Transverse colon (tissue), 4 donors: Measurements from ENCODE around the gene DYNC1H1. TPM values are rescaled to one million over a fixed set of nuclear protein-coding genes. Genes with fewer than 3 reads are reported as not detected.
A peak's percentile ranks its signal among the peaks of the same experiment; 100 is the strongest.

ENCODE experiments used
- DNase-seq: peaks from one replicate; pipeline ENCODE4 v3.0.0-alpha.2; 2019
- H3K27ac ChIP-seq, 4 donors: fragments of 200-600 bp; sonication (generic); 2 replicates each; pipeline ENCODE4 v1.5.1; 2016 to 2018; ENCODE audit warnings: inconsistent platforms in 4 of 4
- H3K27me3 ChIP-seq: fragments of 200-600 bp; sonication (generic); 2 replicates; pipeline ENCODE4 v1.5.1; 2017; ENCODE audit warnings: inconsistent platforms
- H3K36me3 ChIP-seq, 4 donors: fragments of 200-600 bp; sonication (generic); 2 replicates each; pipeline ENCODE4 v1.5.1; 2017 to 2019; ENCODE audit warnings: inconsistent platforms in 4 of 4
- H3K4me1 ChIP-seq, 4 donors: fragments of 200-600 bp; sonication (generic); 2 replicates each; pipeline ENCODE4 v1.5.1; 2017 to 2020; ENCODE audit warnings: inconsistent platforms in 4 of 4
- H3K4me3 ChIP-seq, 4 donors: fragments of 200-600 bp; sonication (generic); 1 replicate in 1 of 4; 2 replicates in 3 of 4; pipeline versions ENCODE4 v1.5.1 to v1.6.1; 2017 to 2019; ENCODE audit warnings: inconsistent platforms in 4 of 4
- H3K9me3 ChIP-seq, 2 donors: fragments of 200-600 bp; sonication (generic); 2 replicates each; pipeline ENCODE4 v1.5.1; 2017 to 2019; ENCODE audit warnings: inconsistent platforms in 2 of 2
- EP300 ChIP-seq: sonication (generic); formaldehyde crosslinking; IDR thresholded peaks from one replicate; pipeline ENCODE4 v1.6.1; 2017; ENCODE audit warnings: antibody characterized with exemption, low read depth
- POLR2A ChIP-seq: fragments of 450-650 bp; IDR thresholded peaks from one replicate; pipeline ENCODE4 v1.6.1; 2016; ENCODE audit warnings: antibody characterized with exemption, mild to moderate bottlenecking, moderate library complexity
- POLR2AphosphoS5 ChIP-seq, 3 donors: sonication (generic); formaldehyde crosslinking; IDR thresholded peaks; one replicate each; pipeline ENCODE4 v1.6.1; 2016; ENCODE audit warnings: antibody characterized with exemption in 3 of 3
- WGBS, 2 donors: methylation state at CpG; one replicate each; pipeline ENCODE4 v1.1.5; 2018; ENCODE audit warnings: low coverage in 1 of 2; 5-methylcytosine and 5-hydroxymethylcytosine counted together
- in situ Hi-C, 4 donors: fragments of 200-750 bp; cut with MboI; loops; one replicate each; pipeline versions ENCODE4 v1.15.0 to v1.15.1; 2017; ENCODE audit warnings: low sequenced_read_pairs in 3 of 4, low pct_ligation_motif_present in 1 of 4, low pct_unique_long_range_greater_than_20kb in 1 of 4
- intact Hi-C: fragments of 100-400 bp; cut with DNase I; formaldehyde crosslinking; loops from one replicate; pipeline ENCODE4 v1.15.1; 2023; ENCODE audit warnings: low total_unique reads
- total RNA-seq, 4 donors: library from RNA; depleted of rRNA; stranded (reverse); fragments of >200 nt; gene quantifications; one replicate each; pipeline ENCODE4 v1.1.0, GENCODE V29; 2016
- TF ChIP-seq, protein P1 (sequence below), 5 experiments: fragments of 200-600 bp in 3 of 5; fragments of 450-650 bp in 2 of 5; sonication (generic) in 3 of 5; IDR thresholded peaks; 1 replicate in 2 of 5; 2 replicates in 3 of 5; pipeline ENCODE4 v1.5.1; 2016 to 2017; ENCODE audit warnings: antibody characterized with exemption in 5 of 5, inconsistent platforms in 3 of 5, mild to moderate bottlenecking in 2 of 5, moderate library complexity in 1 of 5

The DYNC1H1 gene
- total RNA-seq, 4 donors from 2014 or later, result 471 to 647 (median 482) TPM

DNA sequence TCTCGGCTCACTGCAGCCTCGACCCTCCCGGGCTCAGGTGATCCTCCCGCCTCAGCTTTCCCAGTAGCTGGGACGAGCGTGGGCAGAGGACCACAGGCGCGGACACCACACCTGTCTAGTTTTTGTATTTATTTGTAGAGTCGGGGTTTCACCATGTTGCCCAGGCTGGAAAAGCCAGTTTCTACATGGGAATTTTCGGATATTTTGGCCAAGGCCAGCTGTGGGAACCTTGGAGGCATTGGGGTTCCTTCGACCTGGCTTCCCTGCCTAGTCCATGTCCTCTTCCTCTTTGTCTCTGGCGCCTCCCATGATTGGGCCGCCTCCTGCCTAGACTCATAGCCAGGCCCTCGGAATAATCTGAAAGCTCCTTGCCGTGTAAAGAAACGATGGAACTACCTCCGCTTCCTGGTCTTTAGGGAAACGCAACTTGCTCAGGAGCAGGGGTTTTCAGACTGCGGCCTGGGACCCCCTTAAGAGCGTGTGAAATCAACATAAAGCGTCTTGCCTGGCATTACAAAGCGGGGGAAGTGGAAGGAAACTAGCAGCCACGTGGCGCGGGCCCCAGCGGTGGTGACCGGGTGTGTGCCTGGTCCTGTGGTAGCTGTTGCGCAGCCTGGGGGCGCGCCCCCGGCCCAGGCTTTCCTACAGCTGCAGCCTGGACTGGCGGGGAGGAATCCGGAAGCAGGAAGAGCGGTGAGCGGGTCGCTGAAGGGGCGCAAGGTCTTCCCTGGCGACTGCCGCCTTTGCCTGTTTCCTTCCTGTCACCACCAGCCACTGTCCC is 123.8 kb downstream of the DYNC1H1 start:
- H3K4me3 ChIP-seq, result peak overlapping the region; percentile 95 to 99 (median 97)
- no peaks in the 10 kb centered on the region for H3K9me3 ChIP-seq
- TF ChIP-seq, protein P1, sequence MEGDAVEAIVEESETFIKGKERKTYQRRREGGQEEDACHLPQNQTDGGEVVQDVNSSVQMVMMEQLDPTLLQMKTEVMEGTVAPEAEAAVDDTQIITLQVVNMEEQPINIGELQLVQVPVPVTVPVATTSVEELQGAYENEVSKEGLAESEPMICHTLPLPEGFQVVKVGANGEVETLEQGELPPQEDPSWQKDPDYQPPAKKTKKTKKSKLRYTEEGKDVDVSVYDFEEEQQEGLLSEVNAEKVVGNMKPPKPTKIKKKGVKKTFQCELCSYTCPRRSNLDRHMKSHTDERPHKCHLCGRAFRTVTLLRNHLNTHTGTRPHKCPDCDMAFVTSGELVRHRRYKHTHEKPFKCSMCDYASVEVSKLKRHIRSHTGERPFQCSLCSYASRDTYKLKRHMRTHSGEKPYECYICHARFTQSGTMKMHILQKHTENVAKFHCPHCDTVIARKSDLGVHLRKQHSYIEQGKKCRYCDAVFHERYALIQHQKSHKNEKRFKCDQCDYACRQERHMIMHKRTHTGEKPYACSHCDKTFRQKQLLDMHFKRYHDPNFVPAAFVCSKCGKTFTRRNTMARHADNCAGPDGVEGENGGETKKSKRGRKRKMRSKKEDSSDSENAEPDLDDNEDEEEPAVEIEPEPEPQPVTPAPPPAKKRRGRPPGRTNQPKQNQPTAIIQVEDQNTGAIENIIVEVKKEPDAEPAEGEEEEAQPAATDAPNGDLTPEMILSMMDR (IDR thresholded peaks at IDR 0.05), result no peak
- TF ChIP-seq POLR2AphosphoS5 (IDR thresholded peaks at IDR 0.05) (no peak), POLR2A (no peak), EP300 (no peak)
- in situ Hi-C loops, result no loop called here
- H3K27me3 ChIP-seq, result no peaks in the 10 kb centered on the region
- peaks cover 15 to 37% (median 34%) of the 10 kb centered on the region in 4 donors for H3K4me1 ChIP-seq
- WGBS, 2 donors, result 31 to 47% methylated on average over 9 to 39 of the region's 39 CpGs
- DNase-seq, result peak; percentile 56
- H3K27ac ChIP-seq, result peak overlapping the region; percentile 100
- intact Hi-C loops, result loop anchor here (5.0 kb wide), 1 partner anchor 121 kb away; no protein-coding TSS in a partner anchor
- H3K36me3 ChIP-seq, result peaks cover 1 to 24% (median 11%) of the 10 kb centered on the region in 4 donors

DNA sequence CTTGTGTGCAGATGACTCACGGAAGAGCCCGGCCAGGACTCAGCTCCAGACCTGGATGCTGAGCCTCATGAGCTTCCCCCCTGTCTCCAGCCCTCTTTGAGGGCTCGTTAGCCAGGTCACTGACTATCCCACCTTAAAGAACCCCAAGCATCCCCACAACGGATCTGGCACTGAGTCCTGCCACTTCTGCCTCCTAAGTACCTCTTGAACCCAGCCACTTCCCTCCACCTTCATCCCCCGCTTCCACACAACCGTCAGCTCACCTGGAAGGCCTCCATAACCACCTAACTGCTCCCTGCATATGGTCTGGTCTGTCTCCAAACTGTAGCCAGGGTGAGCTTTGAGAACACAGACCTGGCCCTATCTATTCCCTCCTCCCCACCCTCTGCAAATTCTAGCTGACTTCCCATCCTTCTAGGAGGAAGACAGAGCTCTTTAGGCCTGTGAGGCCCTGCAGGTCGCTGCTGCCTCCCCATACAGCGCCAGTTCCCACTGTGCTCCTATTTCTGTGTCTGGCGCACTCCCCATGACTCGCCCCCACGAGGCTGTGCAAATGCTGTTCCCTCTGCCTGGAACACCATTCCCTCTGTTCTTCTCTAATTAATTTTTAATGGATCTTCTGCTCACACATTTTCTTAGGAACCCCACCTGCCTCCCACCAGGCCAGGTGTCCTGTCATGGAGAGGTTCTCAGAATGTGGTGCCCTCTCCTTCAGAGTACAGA is 125.4 kb downstream of the DYNC1H1 start:
- TF ChIP-seq POLR2A (no peak), EP300 (no peak), POLR2AphosphoS5 (IDR thresholded peaks at IDR 0.05) (no peak)
- TF ChIP-seq, protein P1 (IDR thresholded peaks at IDR 0.05), result no peak
- Histone ChIP-seq H3K27ac (no peak overlapping the region), H3K9me3 (no peaks in the 10 kb centered on the region), H3K4me3 (no peak overlapping the region), H3K36me3 (peaks cover 0 to 8% (median 2%) of the 10 kb centered on the region in 4 donors), H3K4me1 (peaks cover 10 to 21% (median 19%) of the 10 kb centered on the region in 4 donors), H3K27me3 (no peaks in the 10 kb centered on the region)
- in situ Hi-C loops, result loop anchor here in 2 of 4 donors (10.0 kb wide), 2 partner anchors 125 to 385 kb away; partner anchors contain the start of gene DYNC1H1 (in 1 of the 2)
- whole genome bisulfite sequencing, 2 donors, result 90 to 97% methylated on average over 6 to 11 of the region's 11 CpGs
- DNase-seq, result no peak
- intact Hi-C loops, result loop anchor here (5.0 kb wide), 1 partner anchor 122 kb away; no protein-coding TSS in a partner anchor

DNA sequence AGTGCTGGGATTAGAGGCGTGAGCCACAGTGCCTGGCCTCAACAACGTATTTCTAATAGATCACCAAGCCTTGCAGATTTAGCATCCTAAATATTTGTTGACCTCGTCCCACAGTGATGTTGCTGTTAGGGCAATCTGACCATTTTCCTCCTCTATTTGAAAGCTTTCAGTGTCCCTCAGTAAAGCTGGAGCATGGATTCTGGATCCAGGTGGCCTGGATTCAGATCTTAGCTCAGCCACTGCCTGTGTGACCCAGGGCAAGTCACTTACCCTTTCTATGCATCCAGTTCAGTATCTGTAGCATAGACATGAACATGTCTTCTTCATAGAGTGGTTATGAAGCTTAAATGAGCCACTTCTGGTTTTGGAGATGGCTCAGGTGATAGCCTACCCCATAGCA is 126.3 kb downstream of the DYNC1H1 start:
- WGBS, 2 donors, result 86 to 100% methylated on average over 1 to 3 of the region's 3 CpGs
- Histone ChIP-seq H3K27me3 (no peaks in the 10 kb centered on the region), H3K9me3 (no peaks in the 10 kb centered on the region), H3K36me3 (no peaks in the 10 kb centered on the region), H3K4me3 (no peak overlapping the region), H3K27ac (no peak overlapping the region), H3K4me1 (peaks cover under 1 to 12% (median 9%) of the 10 kb centered on the region in 4 donors)
- intact Hi-C loops, result no loop called here
- no peak for DNase-seq
- in situ Hi-C loops, result loop anchor here in 2 of 4 donors (10.0 kb wide), 2 partner anchors 126 to 386 kb away; partner anchors contain the start of gene DYNC1H1 (in 1 of the 2)
- TF ChIP-seq, protein P1 (IDR thresholded peaks at IDR 0.05), result no peak
- no peak for TF ChIP-seq EP300
- TF ChIP-seq POLR2AphosphoS5 (IDR thresholded peaks at IDR 0.05), result no peak
- no peak for TF ChIP-seq POLR2A

DNA sequence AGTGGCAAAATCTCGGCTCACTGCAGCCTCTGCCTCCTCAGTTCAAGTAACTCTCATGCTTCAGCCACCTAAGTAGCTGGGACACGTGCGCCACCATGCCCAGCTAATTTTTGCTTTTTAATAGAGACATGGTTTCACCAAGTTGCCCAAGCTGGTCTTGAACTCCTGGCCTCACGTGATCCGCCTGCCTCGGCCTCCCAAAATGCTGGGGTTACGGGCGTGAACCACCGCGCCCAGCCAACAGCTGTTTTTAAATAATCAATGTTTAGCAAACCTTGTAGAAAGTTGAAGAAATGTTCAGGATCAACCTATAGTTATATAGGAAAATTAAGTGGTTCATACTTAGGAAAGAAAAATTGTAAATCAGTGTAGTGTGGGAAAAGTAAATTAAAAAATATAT is 128.4 kb downstream of the DYNC1H1 start:
- DNase-seq, result no peak
- Histone ChIP-seq H3K4me3 (no peak overlapping the region), H3K27me3 (no peaks in the 10 kb centered on the region), H3K4me1 (peaks cover 0 to 26% (median 14%) of the 10 kb centered on the region in 4 donors), H3K36me3 (no peaks in the 10 kb centered on the region), H3K27ac (no peak overlapping the region), H3K9me3 (no peaks in the 10 kb centered on the region)
- 90 to 100% methylated on average over 4 to 10 of the region's 10 CpGs for WGBS, 2 donors
- intact Hi-C loops (no loop called here), in situ Hi-C loops (loop anchor here in 2 of 4 donors (10.0 kb wide), 2 partner anchors 128 to 388 kb away; partner anchors contain the start of gene DYNC1H1 (in 1 of the 2))
- TF ChIP-seq, protein P1 (IDR thresholded peaks at IDR 0.05), result no peak
- TF ChIP-seq EP300, result no peak
- no peak for TF ChIP-seq POLR2A
- TF ChIP-seq POLR2AphosphoS5 (IDR thresholded peaks at IDR 0.05), result no peak
